ENCODE data around the gene SYT17.

The SYT17 gene

GRCh38 chr16:19281246-19281645 is 113.2 kb downstream of the SYT17 start:
- Histone ChIP-seq H2AK5ac (ENCODE audit: low read depth, low read length) (no peak overlapping the region), H2AFZ (ENCODE audit: low read length) (no peak overlapping the region), H3K4me1 (ENCODE audit: control insufficient read depth in 2 of 2, insufficient read depth in 1 of 2, low read depth in 1 of 2, low read length in 2 of 2) (peaks cover 0 to 9% of the 10 kb centered on the region in 2 donors), H4K91ac (ENCODE audit: low read depth, low read length, poor library complexity) (no peak overlapping the region), H4K8ac (ENCODE audit: low read depth, low read length) (no peak overlapping the region), H2BK120ac (ENCODE audit: low read depth, low read length) (no peak overlapping the region), H3K27me3 (ENCODE audit: control insufficient read depth in 3 of 3, insufficient read depth in 3 of 3, low read depth in 1 of 3, low read length in 3 of 3) (no peaks in the 10 kb centered on the region), H3K9me3 (replicated peaks in 1 of 2; ENCODE audit: control insufficient read depth in 2 of 2, insufficient read depth in 1 of 2, low read depth in 1 of 2, low read length in 2 of 2) (no peaks in the 10 kb centered on the region), H3K4me2 (ENCODE audit: insufficient read depth, low read length, poor library complexity, severe bottlenecking) (no peak overlapping the region), H3K27ac (replicated peaks; ENCODE audit: low read length) (no peak overlapping the region), H2BK15ac (ENCODE audit: low read length) (no peak overlapping the region), H3K4ac (ENCODE audit: low read length) (no peak overlapping the region), H3K9ac (ENCODE audit: low read depth, low read length, poor library complexity) (no peak overlapping the region), H2BK12ac (ENCODE audit: low read length) (no peak overlapping the region), H3K18ac (ENCODE audit: low read length) (no peak overlapping the region), H3K79me1 (ENCODE audit: low read depth, low read length) (no peaks in the 10 kb centered on the region), H3K36me3 (replicated peaks in 1 of 2; ENCODE audit: control insufficient read depth in 2 of 2, insufficient read depth in 2 of 2, low read length in 2 of 2) (no peaks in the 10 kb centered on the region), H3K23ac (ENCODE audit: low read depth, low read length, poor library complexity) (no peak overlapping the region), H3K4me3 (ENCODE audit: low read length in 2 of 2) (no peak overlapping the region), H3K14ac (ENCODE audit: low read length) (no peak overlapping the region), H2BK5ac (ENCODE audit: low read length) (no peak overlapping the region)
- no peak for DNase-seq (ENCODE audit: low spot score)
- no CpG with 5 or more reads among the region's 2 CpGs for WGBS, 2 donors (ENCODE audit: extremely low coverage in 2 of 2, insufficient read length in 2 of 2, insufficient replicate concordance in 1 of 2)

GRCh38 chr16:19282101-19282500 is 114.1 kb downstream of the SYT17 start:
- H3K4ac ChIP-seq (ENCODE audit: low read length), result no peak overlapping the region
- no peaks in the 10 kb centered on the region for H3K27me3 ChIP-seq (ENCODE audit: control insufficient read depth in 3 of 3, insufficient read depth in 3 of 3, low read depth in 1 of 3, low read length in 3 of 3)
- H3K79me1 ChIP-seq (ENCODE audit: low read depth, low read length), result no peaks in the 10 kb centered on the region
- no peak for DNase-seq (ENCODE audit: low spot score)
- no peak overlapping the region for H2AK5ac ChIP-seq (ENCODE audit: low read depth, low read length)
- H4K8ac ChIP-seq (ENCODE audit: low read depth, low read length), result no peak overlapping the region
- no peak overlapping the region for H2BK120ac ChIP-seq (ENCODE audit: low read depth, low read length)
- no peaks in the 10 kb centered on the region for H3K9me3 ChIP-seq (replicated peaks in 1 of 2; ENCODE audit: control insufficient read depth in 2 of 2, insufficient read depth in 1 of 2, low read depth in 1 of 2, low read length in 2 of 2)
- no peak overlapping the region for H3K27ac ChIP-seq (replicated peaks; ENCODE audit: low read length)
- no peak overlapping the region for H3K4me3 ChIP-seq (ENCODE audit: low read length in 2 of 2)
- WGBS, 2 donors (ENCODE audit: extremely low coverage in 2 of 2, insufficient read length in 2 of 2, insufficient replicate concordance in 1 of 2), result no CpG with 5 or more reads among the region's 3 CpGs
- no peak overlapping the region for H4K91ac ChIP-seq (ENCODE audit: low read depth, low read length, poor library complexity)
- no peak overlapping the region for H2AFZ ChIP-seq (ENCODE audit: low read length)
- H3K14ac ChIP-seq (ENCODE audit: low read length), result no peak overlapping the region
- H2BK5ac ChIP-seq (ENCODE audit: low read length), result no peak overlapping the region
- no peaks in the 10 kb centered on the region for H3K36me3 ChIP-seq (replicated peaks in 1 of 2; ENCODE audit: control insufficient read depth in 2 of 2, insufficient read depth in 2 of 2, low read length in 2 of 2)
- no peak overlapping the region for H3K18ac ChIP-seq (ENCODE audit: low read length)
- peaks cover 0 to 11% of the 10 kb centered on the region in 2 donors for H3K4me1 ChIP-seq (ENCODE audit: control insufficient read depth in 2 of 2, insufficient read depth in 1 of 2, low read depth in 1 of 2, low read length in 2 of 2)
- no peak overlapping the region for H3K9ac ChIP-seq (ENCODE audit: low read depth, low read length, poor library complexity)
- no peak overlapping the region for H3K4me2 ChIP-seq (ENCODE audit: insufficient read depth, low read length, poor library complexity, severe bottlenecking)
- H2BK12ac ChIP-seq (ENCODE audit: low read length), result no peak overlapping the region
- H3K23ac ChIP-seq (ENCODE audit: low read depth, low read length, poor library complexity), result no peak overlapping the region
- H2BK15ac ChIP-seq (ENCODE audit: low read length), result no peak overlapping the region

DNA sequence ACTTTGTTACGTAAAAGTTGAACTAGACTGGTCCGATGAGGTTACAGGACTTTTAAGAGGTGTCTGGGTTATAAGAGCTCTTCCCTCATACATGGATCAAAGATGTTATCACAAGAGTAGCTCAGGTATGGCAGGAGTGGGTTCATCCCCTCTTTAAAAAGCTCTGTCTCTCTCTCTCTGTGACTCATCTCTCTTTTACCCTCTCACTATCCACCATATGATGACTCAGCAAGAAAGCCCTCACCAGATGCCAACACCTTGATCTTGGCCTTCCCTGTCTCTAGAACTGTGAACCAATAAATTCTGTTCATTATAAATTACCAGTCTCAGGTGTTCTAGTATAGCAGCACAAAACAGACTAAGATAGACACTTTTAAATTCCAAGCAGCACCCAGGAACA is 115.6 kb downstream of the SYT17 start:
- no CpG with 5 or more reads among the region's 2 CpGs for WGBS, 2 donors (ENCODE audit: extremely low coverage in 2 of 2, insufficient read length in 2 of 2, insufficient replicate concordance in 1 of 2)
- H4K8ac ChIP-seq (ENCODE audit: low read depth, low read length), result no peak overlapping the region
- no peaks in the 10 kb centered on the region for H3K27me3 ChIP-seq (ENCODE audit: control insufficient read depth in 3 of 3, insufficient read depth in 3 of 3, low read depth in 1 of 3, low read length in 3 of 3)
- H3K79me1 ChIP-seq (ENCODE audit: low read depth, low read length), result no peaks in the 10 kb centered on the region
- H3K9me3 ChIP-seq (replicated peaks in 1 of 2; ENCODE audit: control insufficient read depth in 2 of 2, insufficient read depth in 1 of 2, low read depth in 1 of 2, low read length in 2 of 2), result no peaks in the 10 kb centered on the region
- DNase-seq (ENCODE audit: low spot score), result no peak
- H3K4ac ChIP-seq (ENCODE audit: low read length), result no peak overlapping the region
- peaks cover 0 to 21% of the 10 kb centered on the region in 2 donors for H3K4me1 ChIP-seq (ENCODE audit: control insufficient read depth in 2 of 2, insufficient read depth in 1 of 2, low read depth in 1 of 2, low read length in 2 of 2)
- H4K91ac ChIP-seq (ENCODE audit: low read depth, low read length, poor library complexity), result no peak overlapping the region
- H2BK120ac ChIP-seq (ENCODE audit: low read depth, low read length), result no peak overlapping the region
- H2BK15ac ChIP-seq (ENCODE audit: low read length), result no peak overlapping the region
- no peak overlapping the region for H3K27ac ChIP-seq (replicated peaks; ENCODE audit: low read length)
- H3K14ac ChIP-seq (ENCODE audit: low read length), result no peak overlapping the region
- H2AFZ ChIP-seq (ENCODE audit: low read length), result no peak overlapping the region
- H3K4me3 ChIP-seq (ENCODE audit: low read length in 2 of 2), result no peak overlapping the region
- H3K23ac ChIP-seq (ENCODE audit: low read depth, low read length, poor library complexity), result no peak overlapping the region
- no peak overlapping the region for H3K18ac ChIP-seq (ENCODE audit: low read length)
- H2BK12ac ChIP-seq (ENCODE audit: low read length), result no peak overlapping the region
- no peak overlapping the region for H2BK5ac ChIP-seq (ENCODE audit: low read length)
- H2AK5ac ChIP-seq (ENCODE audit: low read depth, low read length), result no peak overlapping the region
- H3K36me3 ChIP-seq (replicated peaks in 1 of 2; ENCODE audit: control insufficient read depth in 2 of 2, insufficient read depth in 2 of 2, low read length in 2 of 2), result no peaks in the 10 kb centered on the region
- H3K4me2 ChIP-seq (ENCODE audit: insufficient read depth, low read length, poor library complexity, severe bottlenecking), result no peak overlapping the region
- no peak overlapping the region for H3K9ac ChIP-seq (ENCODE audit: low read depth, low read length, poor library complexity)

- H3K79me1 ChIP-seq (ENCODE audit: low read depth, low read length), result no peaks in the 10 kb centered on the region
- no CpG with 5 or more reads among the region's 1 CpG for WGBS, 2 donors (ENCODE audit: extremely low coverage in 2 of 2, insufficient read length in 2 of 2, insufficient replicate concordance in 1 of 2)
- no peaks in the 10 kb centered on the region for H3K9me3 ChIP-seq (replicated peaks in 1 of 2; ENCODE audit: control insufficient read depth in 2 of 2, insufficient read depth in 1 of 2, low read depth in 1 of 2, low read length in 2 of 2)
- no peak overlapping the region for H3K23ac ChIP-seq (ENCODE audit: low read depth, low read length, poor library complexity)
- no peak overlapping the region for H2BK5ac ChIP-seq (ENCODE audit: low read length)
- no peaks in the 10 kb centered on the region for H3K36me3 ChIP-seq (replicated peaks in 1 of 2; ENCODE audit: control insufficient read depth in 2 of 2, insufficient read depth in 2 of 2, low read length in 2 of 2)
- H2AFZ ChIP-seq (ENCODE audit: low read length), result no peak overlapping the region
- H2BK120ac ChIP-seq (ENCODE audit: low read depth, low read length), result no peak overlapping the region
- no peaks in the 10 kb centered on the region for H3K27me3 ChIP-seq (ENCODE audit: control insufficient read depth in 3 of 3, insufficient read depth in 3 of 3, low read depth in 1 of 3, low read length in 3 of 3)
- H3K9ac ChIP-seq (ENCODE audit: low read depth, low read length, poor library complexity), result no peak overlapping the region
- H4K8ac ChIP-seq (ENCODE audit: low read depth, low read length), result no peak overlapping the region
- no peak overlapping the region for H3K14ac ChIP-seq (ENCODE audit: low read length)
- H2AK5ac ChIP-seq (ENCODE audit: low read depth, low read length), result no peak overlapping the region
- DNase-seq (ENCODE audit: low spot score), result no peak
- no peak overlapping the region for H3K4ac ChIP-seq (ENCODE audit: low read length)
- H2BK12ac ChIP-seq (ENCODE audit: low read length), result no peak overlapping the region
- no peak overlapping the region for H3K4me3 ChIP-seq (ENCODE audit: low read length in 2 of 2)
- H3K27ac ChIP-seq (replicated peaks; ENCODE audit: low read length), result no peak overlapping the region
- no peak overlapping the region for H3K4me2 ChIP-seq (ENCODE audit: insufficient read depth, low read length, poor library complexity, severe bottlenecking)
- H3K4me1 ChIP-seq (ENCODE audit: control insufficient read depth in 2 of 2, insufficient read depth in 1 of 2, low read depth in 1 of 2, low read length in 2 of 2), result peaks cover 0 to 27% of the 10 kb centered on the region in 2 donors
- H2BK15ac ChIP-seq (ENCODE audit: low read length), result no peak overlapping the region
- no peak overlapping the region for H3K18ac ChIP-seq (ENCODE audit: low read length)
- H4K91ac ChIP-seq (ENCODE audit: low read depth, low read length, poor library complexity), result no peak overlapping the region
Measured at GRCh38 chr16:19284207-19284606, 116.2 kb downstream of the SYT17 start.
